ENCODE measurements around the gene GRIK4. TPM values are rescaled to one million over a fixed set of nuclear protein-coding genes. Genes with fewer than 3 reads are reported as not detected.
"Not testable (repeated sequence)": the region's sequence is repeated elsewhere in the genome, so short reads cannot be mapped to it uniquely, and the experiment has no call there.

The GRIK4 gene
- total and polyA plus RNA-seq, 9 of the 15 experiments (the other 6 are each of a cell fraction or from before 2014, with no cell fraction given) = not detected

- CTCF ChIA-PET (ENCODE audit: low intra/inter-chr PET ratio); DNase-seq (ENCODE audit: extremely low read depth in 1 of 4, low spot score in 3 of 4); H3K27me3 ChIP-seq (ENCODE audit: control insufficient read depth in 2 of 2, insufficient read depth in 2 of 2, low read length in 2 of 2); H3K9ac ChIP-seq (ENCODE audit: insufficient read depth in 1 of 2, low read depth in 2 of 2, low read length in 2 of 2); H3K9me3 ChIP-seq (replicated peaks; ENCODE audit: control insufficient read depth, insufficient read depth, low read depth, low read length); in situ Hi-C loops (cut with MboI); H3K36me3 ChIP-seq (ENCODE audit: control insufficient read depth, insufficient read depth, low read length); H3K4me1 ChIP-seq (replicated peaks in 1 of 2; ENCODE audit: control insufficient read depth in 2 of 2, insufficient read depth in 2 of 2, low read length in 2 of 2); H3K4me3 ChIP-seq; intact Hi-C loops (cut with micrococcal nuclease); BruUV-seq (replicated peaks); H2AFZ ChIP-seq (ENCODE audit: low read depth, low read length); H3K4me2 ChIP-seq (ENCODE audit: insufficient read depth, low read length); FAIRE-seq; H3K79me2 ChIP-seq (ENCODE audit: control insufficient read depth, insufficient read depth, low read length); ATAC-seq; H4K20me1 ChIP-seq (replicated peaks; ENCODE audit: control insufficient read depth, insufficient read depth, low read length); H3K9me1 ChIP-seq (ENCODE audit: control insufficient read depth, insufficient read depth, low read length); H3K27ac ChIP-seq (ENCODE audit: extremely low read depth, low read depth, low read length); POLR2A ChIA-PET: not testable (repeated sequence)
- 0% methylated on average over 2 of the region's 2 CpGs for WGBS (ENCODE audit: insufficient coverage, low coverage, missing lambda C conversion rate)
These were observed 254.2 kb downstream of the GRIK4 start for GRCh38 chr11:120765710-120766109.

GRCh38 chr11:120766318-120766717 is 254.8 kb downstream of the GRIK4 start:
- ATAC-seq = no peak
- Histone ChIP-seq H3K36me3 (ENCODE audit: control insufficient read depth, insufficient read depth, low read length) (no peaks in the 10 kb centered on the region), H3K9me3 (replicated peaks; ENCODE audit: control insufficient read depth, insufficient read depth, low read depth, low read length) (no peaks in the 10 kb centered on the region), H3K27me3 (ENCODE audit: control insufficient read depth in 2 of 2, insufficient read depth in 2 of 2, low read length in 2 of 2) (no peaks in the 10 kb centered on the region), H3K27ac (ENCODE audit: extremely low read depth, low read depth, low read length) (no peak overlapping the region), H3K4me1 (replicated peaks in 1 of 2; ENCODE audit: control insufficient read depth in 2 of 2, insufficient read depth in 2 of 2, low read length in 2 of 2) (no peaks in the 10 kb centered on the region), H3K9me1 (ENCODE audit: control insufficient read depth, insufficient read depth, low read length) (no peaks in the 10 kb centered on the region), H3K79me2 (ENCODE audit: control insufficient read depth, insufficient read depth, low read length) (no peaks in the 10 kb centered on the region), H3K4me2 (ENCODE audit: insufficient read depth, low read length) (no peak overlapping the region), H3K9ac (ENCODE audit: insufficient read depth in 1 of 2, low read depth in 2 of 2, low read length in 2 of 2) (no peak overlapping the region), H3K4me3 (no peak overlapping the region), H2AFZ (ENCODE audit: low read depth, low read length) (no peak overlapping the region), H4K20me1 (replicated peaks; ENCODE audit: control insufficient read depth, insufficient read depth, low read length) (no peaks in the 10 kb centered on the region)
- FAIRE-seq = no peak
- intact Hi-C loops (cut with micrococcal nuclease) (no loop called here), in situ Hi-C loops (cut with MboI) (no loop called here)
- no TSS peak for BruUV-seq (replicated peaks)
- DNase-seq (ENCODE audit: extremely low read depth in 1 of 4, low spot score in 3 of 4) = no peak
- CTCF ChIA-PET (ENCODE audit: low intra/inter-chr PET ratio) = no interaction called here
- no peak for TF ChIP-seq PBX2 (CRISPR knock-in tag; IDR thresholded peaks at IDR 0.05; ENCODE audit: low read depth)
- TF ChIP-seq PBX2 (tag; conservative IDR thresholded peaks at IDR 0.05; ENCODE audit: low read depth) = no peak
- TF ChIP-seq NR2C1 (IDR thresholded peaks at IDR 0.05) = no peak
- TF ChIP-seq NR2C1 (tag; IDR thresholded peaks at IDR 0.05) = no peak
- no peak for TF ChIP-seq POLR3A (IDR thresholded peaks at IDR 0.05; ENCODE audit: borderline replicate concordance, extremely low read depth, insufficient read depth, insufficient read length)
- TF ChIP-seq ADNP (tag; IDR thresholded peaks at IDR 0.05) = no peak
- no peak for TF ChIP-seq POLR2B (IDR thresholded peaks at IDR 0.05; ENCODE audit: low read depth, partially characterized antibody)
- POLR2A ChIA-PET = interaction anchor here (0.6 kb wide), 1 partner anchor 387 kb away, joined by 3 read pairs; no protein-coding TSS in a partner anchor
- WGBS (ENCODE audit: insufficient coverage, low coverage, missing lambda C conversion rate) = 0% methylated on average over 5 of the region's 7 CpGs

Measured in K562 (cell line).